ENCODE measurements around the gene PARP12. TPM values are rescaled to one million over a fixed set of nuclear protein-coding genes. Genes with fewer than 3 reads are reported as not detected.

PARP12 gene
- total RNA-seq, 1 experiment from 2014 or later = 5.0 TPM

- Histone ChIP-seq H3K27me3 (ENCODE audit: control insufficient read depth, insufficient read depth, low read length) (no peaks in the 10 kb centered on the region; the same call in none of the 2 replicates), H3K4me3 (ENCODE audit: insufficient read depth, low read depth, low read length) (no peak overlapping the region), H3K36me3 (replicated peaks; ENCODE audit: control insufficient read depth, insufficient read depth, low read length) (no peaks in the 10 kb centered on the region)
- DNase-seq = no peak
Measured at GRCh38 chr7:139991269-139991666, 71.5 kb downstream of the PARP12 start.

- H3K4me3 ChIP-seq (ENCODE audit: insufficient read depth, low read depth, low read length) = no peak overlapping the region
- H3K36me3 ChIP-seq (replicated peaks; ENCODE audit: control insufficient read depth, insufficient read depth, low read length) = no peaks in the 10 kb centered on the region
- no peak for DNase-seq
- H3K27me3 ChIP-seq (ENCODE audit: control insufficient read depth, insufficient read depth, low read length) = no peaks in the 10 kb centered on the region; the same call in none of the 2 replicates
Measured at GRCh38 chr7:139990571-139991268, 72.0 kb downstream of the PARP12 start.

- Histone ChIP-seq H3K27me3 (ENCODE audit: control insufficient read depth, insufficient read depth, low read length) (no peaks in the 10 kb centered on the region; the same call in none of the 2 replicates), H3K36me3 (replicated peaks; ENCODE audit: control insufficient read depth, insufficient read depth, low read length) (no peaks in the 10 kb centered on the region), H3K4me3 (ENCODE audit: insufficient read depth, low read depth, low read length) (no peak overlapping the region)
- DNase-seq = no peak
Measured at GRCh38 chr7:139990142-139990535, 72.6 kb downstream of the PARP12 start.

GRCh38 chr7:139989366-139990141 lies 73.2 kb downstream of the PARP12 start:
- Histone ChIP-seq H3K27me3 (ENCODE audit: control insufficient read depth, insufficient read depth, low read length) (no peaks in the 10 kb centered on the region; the same call in none of the 2 replicates), H3K4me3 (ENCODE audit: insufficient read depth, low read depth, low read length) (no peak overlapping the region), H3K36me3 (replicated peaks; ENCODE audit: control insufficient read depth, insufficient read depth, low read length) (no peaks in the 10 kb centered on the region)
- no peak for DNase-seq

- Histone ChIP-seq H3K27me3 (ENCODE audit: control insufficient read depth, insufficient read depth, low read length) (no peaks in the 10 kb centered on the region; the same call in none of the 2 replicates), H3K36me3 (replicated peaks; ENCODE audit: control insufficient read depth, insufficient read depth, low read length) (no peaks in the 10 kb centered on the region), H3K4me3 (ENCODE audit: insufficient read depth, low read depth, low read length) (no peak overlapping the region)
- no peak for DNase-seq
Measured at GRCh38 chr7:139987691-139988516, 74.8 kb downstream of the PARP12 start.

GRCh38 chr7:139985811-139986210 lies 76.9 kb downstream of the PARP12 start:
- no peak for DNase-seq
- no peaks in the 10 kb centered on the region for H3K36me3 ChIP-seq (replicated peaks; ENCODE audit: control insufficient read depth, insufficient read depth, low read length)
- no peak overlapping the region for H3K4me3 ChIP-seq (ENCODE audit: insufficient read depth, low read depth, low read length)
- no peaks in the 10 kb centered on the region; the same call in none of the 2 replicates for H3K27me3 ChIP-seq (ENCODE audit: control insufficient read depth, insufficient read depth, low read length)

GRCh38 chr7:139984642-139985539 lies 77.9 kb downstream of the PARP12 start:
- no peak overlapping the region for H3K4me3 ChIP-seq (ENCODE audit: insufficient read depth, low read depth, low read length)
- DNase-seq = no peak
- no peaks in the 10 kb centered on the region for H3K36me3 ChIP-seq (replicated peaks; ENCODE audit: control insufficient read depth, insufficient read depth, low read length)
- no peaks in the 10 kb centered on the region; the same call in none of the 2 replicates for H3K27me3 ChIP-seq (ENCODE audit: control insufficient read depth, insufficient read depth, low read length)

- Histone ChIP-seq H3K36me3 (replicated peaks; ENCODE audit: control insufficient read depth, insufficient read depth, low read length) (no peaks in the 10 kb centered on the region), H3K4me3 (ENCODE audit: insufficient read depth, low read depth, low read length) (no peak overlapping the region), H3K27me3 (ENCODE audit: control insufficient read depth, insufficient read depth, low read length) (no peaks in the 10 kb centered on the region; the same call in 1 of the 2 replicates)
- DNase-seq = no peak
Measured at GRCh38 chr7:139982927-139983920, 79.5 kb downstream of the PARP12 start.

GRCh38 chr7:139981511-139981895 lies 81.2 kb downstream of the PARP12 start:
- Histone ChIP-seq H3K4me3 (ENCODE audit: insufficient read depth, low read depth, low read length) (no peak overlapping the region), H3K27me3 (ENCODE audit: control insufficient read depth, insufficient read depth, low read length) (no peaks in the 10 kb centered on the region), H3K36me3 (replicated peaks; ENCODE audit: control insufficient read depth, insufficient read depth, low read length) (no peaks in the 10 kb centered on the region)
- no peak for DNase-seq

GRCh38 chr7:139976838-139977656 lies 85.7 kb downstream of the PARP12 start:
- no peak for DNase-seq
- Histone ChIP-seq H3K27me3 (ENCODE audit: control insufficient read depth, insufficient read depth, low read length) (no peaks in the 10 kb centered on the region), H3K4me3 (ENCODE audit: insufficient read depth, low read depth, low read length) (no peak overlapping the region), H3K36me3 (replicated peaks; ENCODE audit: control insufficient read depth, insufficient read depth, low read length) (no peaks in the 10 kb centered on the region)

GRCh38 chr7:139976055-139976837 lies 86.5 kb downstream of the PARP12 start:
- DNase-seq = no peak
- Histone ChIP-seq H3K4me3 (ENCODE audit: insufficient read depth, low read depth, low read length) (no peak overlapping the region), H3K27me3 (ENCODE audit: control insufficient read depth, insufficient read depth, low read length) (no peaks in the 10 kb centered on the region), H3K36me3 (replicated peaks; ENCODE audit: control insufficient read depth, insufficient read depth, low read length) (no peaks in the 10 kb centered on the region)
